SK-N-SH (cell line): ENCODE data around the gene C6orf89. TPM values are rescaled to one million over a fixed set of nuclear protein-coding genes. Genes with fewer than 3 reads are reported as not detected.

Experiments used
- CTCF ChIA-PET: fragments of 300-600, 350-600 bp; formaldehyde crosslinking; extraction: SDS; loops from one replicate; lab custom pipeline; 2021; lab: Yijun Ruan, JAX
- POLR2A ChIA-PET: fragments of 350-600 bp; sonication (Branson Sonifier 250); formaldehyde crosslinking; extraction: SDS; loops from one replicate; lab custom pipeline; 2020; ENCODE audit warnings: antibody characterized with exemption, inconsistent platforms; lab: Yijun Ruan, JAX
- DNase-seq: peaks from one replicate; pipeline ENCODE4 v3.0.0; 2012
- H2AFZ ChIP-seq: fragments of 200-600 bp; sonication (generic); 2 replicates; pipeline ENCODE4 v1.8.1; 2016; ENCODE audit warnings: antibody characterized with exemption, mild to moderate bottlenecking, low read depth
- H3F3A ChIP-seq: fragments of 200-600 bp; sonication (generic); replicated peaks from 2 replicates; pipeline ENCODE3; 2016; ENCODE audit warnings: antibody characterized with exemption, mild to moderate bottlenecking; ENCODE audit not compliant: insufficient read depth
- H3K27ac ChIP-seq, 2 experiments: fragments of 200-500 bp in 1 of 2; fragments of 200-600 bp in 1 of 2; sonication (Bioruptor generic) in 1 of 2; sonication (generic), shearing (Covaris generic) in 1 of 2; 2 replicates each; pipeline versions ENCODE4 v1.5.1 to v1.6.1; 2014 to 2016; ENCODE audit warnings: low read depth in 2 of 2, inconsistent platforms in 1 of 2, low read length in 1 of 2, mild to moderate bottlenecking in 1 of 2, mixed read lengths in 1 of 2
- H3K27me3 ChIP-seq: fragments of 200-600 bp; sonication (generic), shearing (Covaris generic); 2 replicates; pipeline ENCODE4 v1.6.1; 2016; ENCODE audit warnings: mixed run types; ENCODE audit not compliant: insufficient read depth
- H3K36me3 ChIP-seq, 2 experiments: fragments of 200-500 bp in 1 of 2; fragments of 200-600 bp in 1 of 2; sonication (Bioruptor generic) in 1 of 2; sonication (generic) in 1 of 2; replicated peaks in 1 of 2; 2 replicates each; pipeline versions ENCODE3 to v1.5.1; 2014 to 2016; ENCODE audit warnings: low read length in 1 of 2, mild to moderate bottlenecking in 1 of 2; ENCODE audit not compliant: insufficient read depth in 2 of 2, control insufficient read depth in 1 of 2
- H3K4me1 ChIP-seq, 2 experiments: fragments of 200-500 bp in 1 of 2; fragments of 200-600 bp in 1 of 2; sonication (Bioruptor generic) in 1 of 2; sonication (generic), shearing (Covaris generic) in 1 of 2; 2 replicates each; pipeline versions ENCODE4 v1.5.1 to v1.6.1; 2014 to 2016; ENCODE audit warnings: low read depth in 1 of 2, low read length in 1 of 2, mixed run types in 1 of 2; ENCODE audit not compliant: insufficient read depth in 2 of 2, control insufficient read depth in 1 of 2
- H3K4me2 ChIP-seq: fragments of 200-600 bp; sonication (generic), shearing (Covaris generic); 2 replicates; pipeline ENCODE4 v1.6.1; 2017; ENCODE audit warnings: mixed run types
- H3K4me3 ChIP-seq, 2 experiments: fragments of 200-500 bp in 1 of 2; fragments of 200-600 bp in 1 of 2; sonication (Bioruptor generic) in 1 of 2; sonication (generic), shearing (Covaris generic) in 1 of 2; 2 replicates each; pipeline versions ENCODE4 v1.5.1 to v1.8.1; 2014 to 2016; ENCODE audit warnings: low read depth in 2 of 2, inconsistent platforms in 1 of 2, low read length in 1 of 2, mild to moderate bottlenecking in 1 of 2, mixed read lengths in 1 of 2, moderate library complexity in 1 of 2
- H3K79me2 ChIP-seq: fragments of 200-600 bp; sonication (generic); 2 replicates; pipeline ENCODE4 v1.8.1; 2017; ENCODE audit warnings: mild to moderate bottlenecking; ENCODE audit not compliant: insufficient read depth
- H3K9ac ChIP-seq: fragments of 200-600 bp; sonication (generic); 2 replicates; pipeline ENCODE4 v1.6.1; 2017; ENCODE audit warnings: mixed run types
- H3K9me2 ChIP-seq: fragments of 200-600 bp; sonication (generic); 2 replicates; pipeline ENCODE4 v1.6.1; 2017; ENCODE audit warnings: mixed run types
- H3K9me3 ChIP-seq: fragments of 200-600 bp; sonication (generic); 2 replicates; pipeline ENCODE4 v1.6.1; 2017; ENCODE audit warnings: mixed run types, mild to moderate bottlenecking, moderate library complexity
- H4K20me1 ChIP-seq: fragments of 200-600 bp; sonication (generic); 2 replicates; pipeline ENCODE4 v1.6.1; 2017; ENCODE audit warnings: mild to moderate bottlenecking, mixed run types; ENCODE audit not compliant: insufficient read depth
- CHD2 ChIP-seq: fragments of 150-350 bp; IDR thresholded peaks from 2 replicates; pipeline ENCODE4 v1.6.1; 2018; ENCODE audit warnings: low read length; ENCODE audit not compliant: partially characterized antibody
- CTCF ChIP-seq: fragments of 200-600 bp; sonication (generic); IDR thresholded peaks from 2 replicates; pipeline ENCODE4 v1.6.1; 2017; ENCODE audit warnings: antibody characterized with exemption, mild to moderate bottlenecking, moderate library complexity
- FOXM1 ChIP-seq: IDR thresholded peaks from 2 replicates; pipeline ENCODE4 v1.4.0; 2012; ENCODE audit warnings: low read depth, mild to moderate bottlenecking
- GATA2 ChIP-seq: sonication (generic); formaldehyde crosslinking; IDR thresholded peaks from 2 replicates; pipeline ENCODE4 v1.5.0; 2020; ENCODE audit warnings: mild to moderate bottlenecking, missing genetic modification reagents
- IRF3 ChIP-seq: fragments of 150-350 bp; IDR thresholded peaks from 2 replicates; pipeline ENCODE4 v1.6.1; 2016; ENCODE audit warnings: mild to moderate bottlenecking, low read depth, low read length
- JUND ChIP-seq: IDR thresholded peaks from 2 replicates; pipeline ENCODE4 v1.4.0; 2012
- MAX ChIP-seq: IDR thresholded peaks from 2 replicates; pipeline ENCODE4 v1.4.0; 2012; ENCODE audit warnings: low read depth
- MXI1 ChIP-seq: IDR thresholded peaks from 2 replicates; pipeline ENCODE4 v1.6.1; 2012; ENCODE audit warnings: mild to moderate bottlenecking, low read depth, low read length, improper control_type of control experiment
- NFIC ChIP-seq: IDR thresholded peaks from 2 replicates; pipeline ENCODE4 v1.4.0; 2012; ENCODE audit warnings: borderline replicate concordance
- NRF1 ChIP-seq: IDR thresholded peaks from 2 replicates; pipeline ENCODE4 v1.6.1; 2012; ENCODE audit warnings: low read depth, mild to moderate bottlenecking, low read length
- PBX3 ChIP-seq: IDR thresholded peaks from 2 replicates; pipeline ENCODE4; 2012
- POLR2AphosphoS5 ChIP-seq: IDR thresholded peaks from 2 replicates; pipeline ENCODE4 v1.6.1; 2012; ENCODE audit warnings: low read depth, low read length
- RAD21 ChIP-seq: IDR thresholded peaks from 2 replicates; pipeline ENCODE4 v1.6.1; 2012; ENCODE audit warnings: mild to moderate bottlenecking, low read length
- SIN3A ChIP-seq: IDR thresholded peaks from 2 replicates; pipeline ENCODE4 v1.6.1; 2012; ENCODE audit warnings: low read depth, mild to moderate bottlenecking, low read length, moderate library complexity, borderline replicate concordance
- TCF12 ChIP-seq: IDR thresholded peaks from 2 replicates; pipeline ENCODE4 v1.4.0; 2012
- USF1 ChIP-seq: IDR thresholded peaks from 2 replicates; pipeline ENCODE4 v1.4.0; 2012; ENCODE audit warnings: low read depth, borderline replicate concordance
- USF2 ChIP-seq: fragments of 150-350 bp; IDR thresholded peaks from 2 replicates; pipeline ENCODE4 v1.6.1; 2017; ENCODE audit warnings: antibody characterized with exemption, low read length, low read depth, borderline replicate concordance
- polyA plus RNA-seq, 3 experiments: library from polyadenylated mRNA; depleted of rRNA; stranded (reverse); fragments of >200 nt; gene quantifications; 2 replicates each; pipeline ENCODE4 v1.2.3, GENCODE V29; 2012

Gene C6orf89
- polyA plus RNA-seq, 1 of the 3 experiments (the other 2 are of a cell fraction) = 20.4 TPM

GRCh38 chr6:36956446-36956820, 70.7 kb downstream of the C6orf89 start:
- POLR2A ChIA-PET = interaction anchor here (0.7 kb wide), 1 partner anchor 81 kb away, joined by 3 read pairs; the partner anchor contains the start of gene PPIL1
- no peaks in the 10 kb centered on the region for H3K79me2 ChIP-seq
- CTCF ChIA-PET = interaction anchor here (2.6 kb wide), 1 partner anchor 62 kb away, joined by 10 read pairs; no protein-coding TSS in a partner anchor
- no peaks in the 10 kb centered on the region for H4K20me1 ChIP-seq
- peaks cover 0 to 2% of the 10 kb centered on the region in 2 experiments; a peak in 1 of 4 replicates for H3K4me1 ChIP-seq
- H2AFZ ChIP-seq = no peak overlapping the region
- no peaks in the 10 kb centered on the region for H3K36me3 ChIP-seq
- H3F3A ChIP-seq = peaks cover 5% of the 10 kb centered on the region
- no peak for DNase-seq
- no peaks in the 10 kb centered on the region for H3K9me3 ChIP-seq
- H3K4me2 ChIP-seq = no peak overlapping the region
- TF ChIP-seq JUND (no peak), CTCF (no peak), TCF12 (no peak), CHD2 (no peak), SIN3A (no peak), USF2 (no peak), NRF1 (no peak), IRF3 (no peak), MAX (no peak), MXI1 (no peak), USF1 (no peak), POLR2AphosphoS5 (no peak), PBX3 (no peak), RAD21 (no peak), FOXM1 (no peak), NFIC (no peak), GATA2 (CRISPR knock-in tag) (no peak)
- TF ChIP-seq, all 33 proteins: peak for 0
- Histone ChIP-seq H3K9ac (no peak overlapping the region), H3K27ac (no peak overlapping the region), H3K27me3 (no peaks in the 10 kb centered on the region), H3K9me2 (no peaks in the 10 kb centered on the region), H3K4me3 (no peak overlapping the region)
